OCI-LY3 (cell line): ENCODE measurements around the gene RBM23.

ENCODE experiments used
- EZH2phosphoT487 ChIP-seq: fragments of 200-600 bp; shearing (Covaris generic); IDR thresholded peaks from 2 replicates; pipeline ENCODE4 v1.6.1; 2018; ENCODE audit warnings: antibody characterized with exemption, mixed run types, low read depth
- TF ChIP-seq, protein P1 (sequence below): fragments of 200-600, 300-600 bp; sonication (generic); IDR thresholded peaks from 2 replicates; pipeline ENCODE4 v1.5.1; 2014; ENCODE audit warnings: antibody characterized with exemption, low read length, low read depth

DNA sequence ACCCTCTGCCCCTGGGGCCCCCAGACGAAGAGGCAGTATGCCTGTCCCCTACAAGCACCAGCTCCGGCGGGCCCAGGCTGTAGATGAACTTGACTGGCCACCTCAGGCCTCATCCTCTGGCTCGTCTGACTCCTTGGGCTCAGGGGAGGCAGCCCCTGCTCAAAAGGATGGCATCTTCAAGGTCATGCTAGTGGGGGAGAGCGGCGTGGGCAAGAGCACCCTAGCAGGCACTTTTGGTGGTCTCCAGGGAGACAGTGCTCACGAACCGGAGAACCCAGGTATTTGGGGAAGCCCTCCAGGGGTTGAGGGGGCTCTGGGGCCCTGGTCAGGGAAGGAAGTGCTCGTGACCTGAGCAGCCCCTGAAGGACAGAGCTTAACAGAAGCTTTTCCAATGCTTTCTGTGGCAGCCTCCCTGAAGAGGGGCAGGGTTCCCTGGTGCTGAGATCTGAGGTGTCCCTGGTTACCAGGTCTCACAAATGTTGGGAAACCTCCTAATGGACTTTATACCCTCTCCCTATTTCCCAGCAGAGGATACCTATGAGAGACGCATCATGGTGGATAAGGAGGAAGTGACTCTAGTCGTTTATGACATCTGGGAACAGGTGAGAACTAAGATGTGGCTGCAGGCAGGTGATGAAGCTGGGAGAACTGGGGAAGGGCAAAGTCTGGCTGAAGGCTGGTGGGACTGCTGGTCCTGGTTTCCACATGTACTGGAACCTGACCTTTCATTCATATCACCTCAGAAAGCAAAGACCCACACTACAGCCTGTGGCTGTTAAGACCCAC is 34.0 kb downstream of the RBM23 start:
- TF ChIP-seq, protein P1, sequence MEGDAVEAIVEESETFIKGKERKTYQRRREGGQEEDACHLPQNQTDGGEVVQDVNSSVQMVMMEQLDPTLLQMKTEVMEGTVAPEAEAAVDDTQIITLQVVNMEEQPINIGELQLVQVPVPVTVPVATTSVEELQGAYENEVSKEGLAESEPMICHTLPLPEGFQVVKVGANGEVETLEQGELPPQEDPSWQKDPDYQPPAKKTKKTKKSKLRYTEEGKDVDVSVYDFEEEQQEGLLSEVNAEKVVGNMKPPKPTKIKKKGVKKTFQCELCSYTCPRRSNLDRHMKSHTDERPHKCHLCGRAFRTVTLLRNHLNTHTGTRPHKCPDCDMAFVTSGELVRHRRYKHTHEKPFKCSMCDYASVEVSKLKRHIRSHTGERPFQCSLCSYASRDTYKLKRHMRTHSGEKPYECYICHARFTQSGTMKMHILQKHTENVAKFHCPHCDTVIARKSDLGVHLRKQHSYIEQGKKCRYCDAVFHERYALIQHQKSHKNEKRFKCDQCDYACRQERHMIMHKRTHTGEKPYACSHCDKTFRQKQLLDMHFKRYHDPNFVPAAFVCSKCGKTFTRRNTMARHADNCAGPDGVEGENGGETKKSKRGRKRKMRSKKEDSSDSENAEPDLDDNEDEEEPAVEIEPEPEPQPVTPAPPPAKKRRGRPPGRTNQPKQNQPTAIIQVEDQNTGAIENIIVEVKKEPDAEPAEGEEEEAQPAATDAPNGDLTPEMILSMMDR, result no peak
- TF ChIP-seq EZH2phosphoT487, result no peak
